Caco-2 (cell line): ENCODE results near the gene RBPJL. TPM values are rescaled to one million over a fixed set of nuclear protein-coding genes. Genes with fewer than 3 reads are reported as not detected.

Source experiments
- BruUV-seq: library from RNA; stranded (reverse); fragments of 400-500 nt; replicated peaks from 2 replicates; lab custom pipeline; 2021; lab: Mats Ljungman, UMichigan
- CTCF ChIA-PET: fragments of 300-600 bp; sonication (Branson Sonifier 250); formaldehyde crosslinking; loops from one replicate; lab custom pipeline; 2022; ENCODE audit warnings: antibody characterized with exemption; lab: Charles Lee
- POLR2A ChIA-PET: fragments of 300-600 bp; sonication (Branson Sonifier 250); formaldehyde crosslinking; loops from one replicate; lab custom pipeline; 2022; ENCODE audit warnings: antibody characterized with exemption; lab: Charles Lee
- DNase-seq, 2 experiments: peaks; one replicate each; pipeline versions ENCODE4 v3.0.0 to v3.0.0-alpha.2; 2020 to 2022
- H3K27me3 ChIP-seq: replicated peaks from 2 replicates; pipeline ENCODE4 v1.6.0; 2011; ENCODE audit warnings: low read length; ENCODE audit not compliant: control insufficient read depth, insufficient read depth
- H3K36me3 ChIP-seq: 2 replicates; pipeline ENCODE4 v1.5.1; 2011; ENCODE audit warnings: low read length; ENCODE audit not compliant: control insufficient read depth, insufficient read depth
- H3K4me1 ChIP-seq: fragments of 250-450 bp; sonication (Bioruptor Pico); 2 replicates; pipeline ENCODE4 v1.5.1; 2020; ENCODE audit warnings: mild to moderate bottlenecking
- H3K4me3 ChIP-seq: 2 replicates; pipeline ENCODE4 v1.5.1; 2011; ENCODE audit warnings: low read depth, mild to moderate bottlenecking, control low read depth, low read length
- H3K9me3 ChIP-seq: fragments of 250-450 bp; sonication (Bioruptor Pico); 2 replicates; pipeline ENCODE4 v1.5.1; 2020; ENCODE audit warnings: mild to moderate bottlenecking, moderate library complexity
- H3K27ac Mint-ChIP-seq: one replicate; pipeline ENCODE4 v1.8.0; 2022; ENCODE audit warnings: mixed read lengths; ENCODE audit not compliant: unreplicated experiment
- H3K27me3 Mint-ChIP-seq: one replicate; pipeline ENCODE4 v1.8.0; 2022; ENCODE audit warnings: mixed read lengths; ENCODE audit not compliant: insufficient read depth, unreplicated experiment
- H3K36me3 Mint-ChIP-seq: one replicate; pipeline ENCODE4 v1.8.0; 2022; ENCODE audit warnings: mild to moderate bottlenecking, mixed read lengths; ENCODE audit not compliant: insufficient read depth, unreplicated experiment
- H3K4me1 Mint-ChIP-seq: one replicate; pipeline ENCODE4 v1.8.0; 2022; ENCODE audit warnings: low read depth, mixed read lengths; ENCODE audit not compliant: unreplicated experiment
- H3K4me3 Mint-ChIP-seq: one replicate; pipeline ENCODE4 v1.8.0; 2022; ENCODE audit warnings: mild to moderate bottlenecking, moderate library complexity, mixed read lengths; ENCODE audit not compliant: unreplicated experiment
- H3K9me3 Mint-ChIP-seq: one replicate; pipeline ENCODE4 v1.8.0; 2022; ENCODE audit warnings: mixed read lengths; ENCODE audit not compliant: unreplicated experiment
- intact Hi-C: fragments of 100-400 bp; cut with micrococcal nuclease; formaldehyde crosslinking; loops from one replicate; pipeline ENCODE4 v1.10.0; 2022; ENCODE audit not compliant: unreplicated experiment
- total RNA-seq: library from RNA; stranded (reverse); gene quantifications from 2 replicates; pipeline ENCODE4 v1.2.3, GENCODE V29; 2022
- TF ChIP-seq, protein P1 (sequence below), 2 experiments: fragments of 200-600 bp in 1 of 2; IDR thresholded peaks; 1 replicate in 1 of 2; 2 replicates in 1 of 2; pipeline versions ENCODE4 v1.5.1 to v1.8.0; 2011 to 2022; ENCODE audit warnings: antibody characterized with exemption in 1 of 2, control low read depth in 1 of 2, inconsistent platforms in 1 of 2, low read depth in 1 of 2, low read length in 1 of 2, mild to moderate bottlenecking in 1 of 2, moderate library complexity in 1 of 2; ENCODE audit not compliant: insufficient read depth in 1 of 2, severe bottlenecking in 1 of 2, unreplicated experiment in 1 of 2

RBPJL gene
- total RNA-seq, 1 experiment from 2014 or later: not detected

DNA sequence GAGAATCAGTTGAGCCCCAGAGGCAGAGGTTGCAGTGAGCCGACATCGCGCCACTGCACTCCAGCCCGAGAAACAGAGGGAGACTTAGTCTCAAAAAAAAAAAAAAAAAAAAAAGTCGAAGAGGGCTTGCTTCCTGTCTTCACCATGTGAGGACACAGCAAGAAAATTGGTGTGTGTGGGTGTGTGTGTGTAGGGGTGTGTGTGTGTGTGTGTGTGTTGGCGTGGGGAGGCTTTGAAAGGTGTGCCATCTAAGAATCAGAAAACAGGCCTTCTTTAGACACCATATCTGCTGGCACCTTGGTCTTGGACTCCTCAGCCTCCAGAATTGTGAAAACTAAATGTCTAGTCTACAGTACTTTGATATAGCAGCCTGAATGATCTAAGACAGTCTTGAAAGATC, 6.9 kb upstream of the RBPJL start:
- POLR2A ChIA-PET: no interaction called here
- intact Hi-C loops: no loop called here
- H3K9me3 ChIP-seq: peaks cover 7% of the 10 kb centered on the region

DNA sequence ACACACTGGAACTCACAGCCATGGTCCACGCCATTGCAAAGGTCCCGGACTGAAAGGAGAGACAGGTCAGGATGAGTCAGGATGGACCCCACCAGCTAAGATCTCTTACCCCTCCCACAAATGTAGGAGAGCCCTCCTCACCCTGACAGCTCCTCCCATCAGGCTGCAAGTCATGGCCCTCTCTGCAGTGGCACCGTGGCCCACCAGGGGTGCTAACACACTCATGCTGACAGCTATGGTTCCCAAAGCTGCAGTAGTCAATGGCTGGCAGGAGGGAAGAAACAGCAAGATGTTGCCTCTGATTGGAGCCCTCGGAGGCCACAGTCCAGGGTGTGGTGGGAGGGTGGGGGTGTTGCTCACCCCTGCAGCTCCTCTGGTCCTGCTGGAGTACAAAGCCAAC, 5.7 kb upstream of the RBPJL start:
- no TSS peak for BruUV-seq
- CTCF ChIA-PET: interaction anchor here (0.6 to 5.8 kb wide), 19 partner anchors 8 to 743 kb away, joined by 3 to 59 read pairs (median 5); partner anchors contain the start of gene SYS1

More for the DNA sequence above, 6.9 kb upstream of the RBPJL start:
- CTCF ChIA-PET: no interaction called here
- Histone ChIP-seq H3K27me3 (no peaks in the 10 kb centered on the region), H3K4me1 (0 out of 2 replicates have a peak, but pooled peaks cover 3% of the 10 kb centered on the region), H3K4me3 (no peak overlapping the region), H3K36me3 (no peaks in the 10 kb centered on the region)
- no peaks in the 10 kb centered on the region for H3K36me3 Mint-ChIP-seq
- TF ChIP-seq, protein P1, sequence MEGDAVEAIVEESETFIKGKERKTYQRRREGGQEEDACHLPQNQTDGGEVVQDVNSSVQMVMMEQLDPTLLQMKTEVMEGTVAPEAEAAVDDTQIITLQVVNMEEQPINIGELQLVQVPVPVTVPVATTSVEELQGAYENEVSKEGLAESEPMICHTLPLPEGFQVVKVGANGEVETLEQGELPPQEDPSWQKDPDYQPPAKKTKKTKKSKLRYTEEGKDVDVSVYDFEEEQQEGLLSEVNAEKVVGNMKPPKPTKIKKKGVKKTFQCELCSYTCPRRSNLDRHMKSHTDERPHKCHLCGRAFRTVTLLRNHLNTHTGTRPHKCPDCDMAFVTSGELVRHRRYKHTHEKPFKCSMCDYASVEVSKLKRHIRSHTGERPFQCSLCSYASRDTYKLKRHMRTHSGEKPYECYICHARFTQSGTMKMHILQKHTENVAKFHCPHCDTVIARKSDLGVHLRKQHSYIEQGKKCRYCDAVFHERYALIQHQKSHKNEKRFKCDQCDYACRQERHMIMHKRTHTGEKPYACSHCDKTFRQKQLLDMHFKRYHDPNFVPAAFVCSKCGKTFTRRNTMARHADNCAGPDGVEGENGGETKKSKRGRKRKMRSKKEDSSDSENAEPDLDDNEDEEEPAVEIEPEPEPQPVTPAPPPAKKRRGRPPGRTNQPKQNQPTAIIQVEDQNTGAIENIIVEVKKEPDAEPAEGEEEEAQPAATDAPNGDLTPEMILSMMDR (IDR thresholded peaks at IDR 0.05; ENCODE audit: insufficient read depth in 1 of 2, low read depth in 1 of 2, low read length in 1 of 2, severe bottlenecking in 1 of 2, unreplicated experiment in 1 of 2): no peak
- H3K4me3 Mint-ChIP-seq: no peak overlapping the region
- H3K27ac Mint-ChIP-seq: no peak overlapping the region
- H3K9me3 Mint-ChIP-seq: no peaks in the 10 kb centered on the region
- H3K4me1 Mint-ChIP-seq: no peaks in the 10 kb centered on the region
- BruUV-seq: no TSS peak
- no peak for DNase-seq
- peaks cover 9% of the 10 kb centered on the region for H3K27me3 Mint-ChIP-seq

DNA sequence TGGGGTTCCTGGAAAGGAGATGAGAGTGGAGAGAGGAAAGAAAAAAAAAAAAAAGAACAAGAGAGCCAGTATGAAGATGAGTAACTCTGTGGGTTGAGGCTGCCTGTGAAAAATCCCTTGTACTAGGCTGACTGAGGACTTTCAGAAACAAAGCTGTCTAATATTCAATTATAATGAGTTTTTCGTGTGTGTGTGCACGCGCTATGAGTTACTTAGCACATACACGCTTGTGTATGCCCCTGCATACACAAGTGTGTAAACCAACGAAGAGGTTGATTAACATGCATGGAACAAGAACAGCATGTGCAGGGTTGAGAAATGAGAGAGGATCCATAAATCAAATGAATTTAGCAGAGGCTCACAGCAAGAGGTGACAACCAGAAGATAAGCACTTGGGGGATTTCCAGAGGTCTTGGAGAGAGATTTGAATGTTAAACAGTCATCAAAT, 4.8 kb upstream of the RBPJL start:
- no peaks in the 10 kb centered on the region for H3K36me3 ChIP-seq
- no peak for DNase-seq
- peaks cover 9% of the 10 kb centered on the region for H3K27me3 Mint-ChIP-seq
- H3K9me3 Mint-ChIP-seq: no peaks in the 10 kb centered on the region
- ChIA-PET POLR2A (no interaction called here), CTCF (interaction anchor here (0.6 to 5.8 kb wide), 5 partner anchors 9 to 982 kb away, joined by 3 to 59 read pairs (median 12); no protein-coding TSS in a partner anchor)
- H3K4me1 Mint-ChIP-seq: no peaks in the 10 kb centered on the region
- no peaks in the 10 kb centered on the region for H3K9me3 ChIP-seq
- H3K27ac Mint-ChIP-seq: no peak overlapping the region
- intact Hi-C loops: no loop called here
- no peak overlapping the region for H3K4me3 ChIP-seq
- 0 out of 2 replicates have a peak, but pooled peaks cover 3% of the 10 kb centered on the region for H3K4me1 ChIP-seq
- TF ChIP-seq, protein P1 (IDR thresholded peaks at IDR 0.05; ENCODE audit: insufficient read depth in 1 of 2, low read depth in 1 of 2, low read length in 1 of 2, severe bottlenecking in 1 of 2, unreplicated experiment in 1 of 2): no peak
- H3K36me3 Mint-ChIP-seq: no peaks in the 10 kb centered on the region
- BruUV-seq: no TSS peak
- H3K4me3 Mint-ChIP-seq: no peak overlapping the region
- H3K27me3 ChIP-seq: no peaks in the 10 kb centered on the region

More for the DNA sequence above, 5.7 kb upstream of the RBPJL start:
- intact Hi-C loops: no loop called here
- POLR2A ChIA-PET: interaction anchor here (0.6 kb wide), 1 partner anchor 72 kb away, joined by 5 read pairs; no protein-coding TSS in a partner anchor
- Mint-ChIP-seq H3K4me1 (no peaks in the 10 kb centered on the region), H3K27ac (no peak overlapping the region), H3K4me3 (no peak overlapping the region), H3K9me3 (no peaks in the 10 kb centered on the region), H3K27me3 (peaks cover 9% of the 10 kb centered on the region), H3K36me3 (no peaks in the 10 kb centered on the region)
- Histone ChIP-seq H3K36me3 (no peaks in the 10 kb centered on the region), H3K9me3 (no peaks in the 10 kb centered on the region), H3K4me1 (0 out of 2 replicates have a peak, but pooled peaks cover 3% of the 10 kb centered on the region), H3K4me3 (no peak overlapping the region), H3K27me3 (no peaks in the 10 kb centered on the region)
- TF ChIP-seq, protein P1 (IDR thresholded peaks at IDR 0.05; ENCODE audit: insufficient read depth in 1 of 2, low read depth in 1 of 2, low read length in 1 of 2, severe bottlenecking in 1 of 2, unreplicated experiment in 1 of 2): peak; percentile 61 to 88
- DNase-seq: peak; percentile 84 to 85
